HCT116 (cell line): ENCODE data around the gene WWOX.

Experiments used
- CTCF ChIP-seq, 3 experiments: fragments of 200-600 bp in 1 of 3; sonication (generic) in 1 of 3; IDR thresholded peaks in 2 of 3; conservative IDR thresholded peaks in 1 of 3; 2 replicates each; pipeline ENCODE4 v1.5.1; 2012 to 2017; ENCODE audit warnings: low read depth in 2 of 3, low read length in 2 of 3, antibody characterized with exemption in 1 of 3, borderline replicate concordance in 1 of 3, control low read depth in 1 of 3, mild to moderate bottlenecking in 1 of 3, mixed read lengths in 1 of 3, mixed run types in 1 of 3, moderate library complexity in 1 of 3; ENCODE audit not compliant: insufficient read depth in 1 of 3
- EGR1 ChIP-seq: IDR thresholded peaks from 2 replicates; pipeline ENCODE4 v1.6.1; 2012; ENCODE audit warnings: low read depth
- POLR2AphosphoS5 ChIP-seq: IDR thresholded peaks from 2 replicates; pipeline ENCODE4 v1.6.1; 2011; ENCODE audit warnings: mild to moderate bottlenecking, low read depth, low read length, moderate library complexity
- SIN3A ChIP-seq: IDR thresholded peaks from 2 replicates; pipeline ENCODE4 v1.6.1; 2012; ENCODE audit warnings: low read depth

DNA sequence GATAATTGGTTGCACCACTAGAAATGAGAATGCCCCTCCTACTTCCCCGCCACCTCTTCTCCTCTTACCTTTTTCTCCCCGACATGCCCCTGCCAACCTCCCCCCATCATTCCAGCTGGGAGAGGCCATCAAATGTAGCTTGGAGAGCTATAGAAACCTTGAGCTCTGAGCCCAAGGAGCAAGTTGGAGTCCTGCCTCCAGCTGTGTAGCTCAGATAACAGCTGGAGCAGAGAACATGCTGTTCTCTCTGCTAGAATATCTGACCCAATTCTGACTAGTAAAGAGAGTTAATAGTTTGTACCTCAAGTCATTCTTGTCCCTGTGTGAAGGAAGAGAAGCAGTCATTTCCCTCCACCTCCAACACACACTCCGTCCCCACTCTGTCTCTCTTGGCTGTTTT, 1010.8 kb downstream of the WWOX start:
- no peak for TF ChIP-seq POLR2AphosphoS5
- no peak for TF ChIP-seq CTCF (IDR thresholded peaks at IDR 0.05 in 2 of 3, conservative IDR thresholded peaks at IDR 0.05 in 1 of 3; ENCODE audit: borderline replicate concordance in 1 of 3, insufficient read depth in 1 of 3, low read depth in 2 of 3, low read length in 2 of 3)
- no peak for TF ChIP-seq EGR1
- TF ChIP-seq SIN3A = no peak
